Right lobe of liver (tissue), 4 donors: ENCODE results near the gene ZFP62.

ENCODE experiments used
- POLR2A ChIP-seq: fragments of 450-650 bp; IDR thresholded peaks from one replicate; pipeline ENCODE4 v1.6.1; 2017; ENCODE audit warnings: antibody characterized with exemption, mild to moderate bottlenecking
- TF ChIP-seq, protein P1 (sequence below), 4 donors: fragments of 200-600 bp in 3 of 4; fragments of 450-650 bp in 1 of 4; IDR thresholded peaks; one replicate each; pipeline versions ENCODE4 v1.5.1 to v1.8.0; 2016 to 2022; ENCODE audit warnings: antibody characterized with exemption in 4 of 4, mild to moderate bottlenecking in 2 of 4
- donor health status: DM: no; HTN: no; CAD: no.
- donor health status: DM: no; HTN: no; CAD: no.
- donor health status: DM: no; HTN: yes; CAD: no.

GRCh38 chr5:180820788-180821321 lies 40.2 kb downstream of the ZFP62 start:
- TF ChIP-seq POLR2A, result peak; percentile 53
- TF ChIP-seq, protein P1, sequence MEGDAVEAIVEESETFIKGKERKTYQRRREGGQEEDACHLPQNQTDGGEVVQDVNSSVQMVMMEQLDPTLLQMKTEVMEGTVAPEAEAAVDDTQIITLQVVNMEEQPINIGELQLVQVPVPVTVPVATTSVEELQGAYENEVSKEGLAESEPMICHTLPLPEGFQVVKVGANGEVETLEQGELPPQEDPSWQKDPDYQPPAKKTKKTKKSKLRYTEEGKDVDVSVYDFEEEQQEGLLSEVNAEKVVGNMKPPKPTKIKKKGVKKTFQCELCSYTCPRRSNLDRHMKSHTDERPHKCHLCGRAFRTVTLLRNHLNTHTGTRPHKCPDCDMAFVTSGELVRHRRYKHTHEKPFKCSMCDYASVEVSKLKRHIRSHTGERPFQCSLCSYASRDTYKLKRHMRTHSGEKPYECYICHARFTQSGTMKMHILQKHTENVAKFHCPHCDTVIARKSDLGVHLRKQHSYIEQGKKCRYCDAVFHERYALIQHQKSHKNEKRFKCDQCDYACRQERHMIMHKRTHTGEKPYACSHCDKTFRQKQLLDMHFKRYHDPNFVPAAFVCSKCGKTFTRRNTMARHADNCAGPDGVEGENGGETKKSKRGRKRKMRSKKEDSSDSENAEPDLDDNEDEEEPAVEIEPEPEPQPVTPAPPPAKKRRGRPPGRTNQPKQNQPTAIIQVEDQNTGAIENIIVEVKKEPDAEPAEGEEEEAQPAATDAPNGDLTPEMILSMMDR (IDR thresholded peaks at IDR 0.05), result no peak
